Gastroesophageal sphincter (tissue), 4 donors: ENCODE data around the gene MRPS5. TPM values are rescaled to one million over a fixed set of nuclear protein-coding genes. Genes with fewer than 3 reads are reported as not detected.

Experiments used
- ATAC-seq: fragments of 150-250 bp; one replicate; pipeline ENCODE4 v1.9.1; 2016; ENCODE audit warnings: mild to moderate bottlenecking, moderate library complexity
- H3K27ac ChIP-seq, 4 donors: fragments of 200-600 bp; sonication (generic) in 3 of 4; 1 replicate in 3 of 4; 2 replicates in 1 of 4; pipeline ENCODE4 v1.5.1; 2016 to 2019
- H3K27me3 ChIP-seq: fragments of 200-600 bp; sonication (generic); one replicate; pipeline ENCODE4 v1.5.1; 2019
- H3K36me3 ChIP-seq, 2 donors: fragments of 200-600 bp; sonication (generic); one replicate each; pipeline ENCODE4 v1.5.1; 2019; ENCODE audit warnings: control low read depth in 1 of 2
- H3K4me1 ChIP-seq, 3 donors: fragments of 200-600 bp; sonication (generic); 1 replicate in 2 of 3; 2 replicates in 1 of 3; pipeline ENCODE4 v1.5.1; 2016 to 2019; ENCODE audit warnings: control low read depth in 2 of 3
- H3K4me3 ChIP-seq, 2 donors: fragments of 200-600 bp; sonication (generic); one replicate each; pipeline ENCODE4 v1.5.1; 2019; ENCODE audit warnings: mild to moderate bottlenecking in 1 of 2, moderate library complexity in 1 of 2
- H3K9me3 ChIP-seq, 3 donors: fragments of 200-600 bp; sonication (generic); one replicate each; pipeline ENCODE4 v1.5.1; 2017 to 2019; ENCODE audit warnings: control low read depth in 2 of 3
- CTCF ChIP-seq, 4 experiments: fragments of 200-600 bp in 2 of 4; fragments of 450-650 bp in 2 of 4; sonication (generic) in 1 of 4; IDR thresholded peaks; one replicate each; pipeline ENCODE4 v1.5.1; 2017 to 2019; ENCODE audit warnings: antibody characterized with exemption in 4 of 4, mild to moderate bottlenecking in 2 of 4, moderate library complexity in 2 of 4
- EP300 ChIP-seq: sonication (generic); formaldehyde crosslinking; IDR thresholded peaks from one replicate; pipeline ENCODE4 v1.6.1; 2017; ENCODE audit warnings: antibody characterized with exemption, mild to moderate bottlenecking
- POLR2A ChIP-seq, 2 donors: fragments of 450-650 bp; IDR thresholded peaks; one replicate each; pipeline ENCODE4 v1.6.1; 2017; ENCODE audit warnings: antibody characterized with exemption in 2 of 2, mild to moderate bottlenecking in 2 of 2, moderate library complexity in 1 of 2
- POLR2AphosphoS5 ChIP-seq: sonication (generic); formaldehyde crosslinking; IDR thresholded peaks from one replicate; pipeline ENCODE4 v1.6.1; 2017; ENCODE audit warnings: antibody characterized with exemption
- WGBS, 2 donors: methylation state at CpG; one replicate each; pipeline ENCODE4 v1.1.5; 2018; ENCODE audit warnings: low coverage in 1 of 2; 5-methylcytosine and 5-hydroxymethylcytosine counted together
- total RNA-seq, 4 donors: library from RNA; depleted of rRNA; stranded (reverse); fragments of >200 nt; gene quantifications; one replicate each; pipeline ENCODE4 v1.1.0, GENCODE V29; 2016

The MRPS5 gene
- total RNA-seq, 4 donors from 2014 or later = 33.0 to 46.3 (median 41.3) TPM

- WGBS, 2 donors = 74 to 76% methylated on average over 8 to 11 of the region's 11 CpGs
- H3K36me3 ChIP-seq = no peaks in the 10 kb centered on the region
- H3K4me3 ChIP-seq = no peak overlapping the region
- H3K9me3 ChIP-seq = no peaks in the 10 kb centered on the region
- H3K27me3 ChIP-seq = peaks cover 41% of the 10 kb centered on the region
- no peak overlapping the region for H3K27ac ChIP-seq
- ATAC-seq = no peak
- TF ChIP-seq EP300 = no peak
- no peak for TF ChIP-seq POLR2A (IDR thresholded peaks at IDR 0.05)
- TF ChIP-seq POLR2AphosphoS5 = no peak
- TF ChIP-seq CTCF (IDR thresholded peaks at IDR 0.05) = no peak
- no peaks in the 10 kb centered on the region for H3K4me1 ChIP-seq
These were observed 59.1 kb downstream of the MRPS5 start for GRCh38 chr2:95062242-95063085.

- Histone ChIP-seq H3K4me3 (no peak overlapping the region), H3K27me3 (peaks cover 38% of the 10 kb centered on the region), H3K4me1 (no peaks in the 10 kb centered on the region), H3K36me3 (no peaks in the 10 kb centered on the region), H3K27ac (no peak overlapping the region), H3K9me3 (no peaks in the 10 kb centered on the region)
- 41 to 67% methylated on average over 3 to 4 of the region's 11 CpGs for WGBS, 2 donors
- no peak for ATAC-seq
- TF ChIP-seq CTCF (IDR thresholded peaks at IDR 0.05) (no peak), POLR2A (IDR thresholded peaks at IDR 0.05) (no peak), EP300 (no peak), POLR2AphosphoS5 (no peak)
These were observed 59.9 kb downstream of the MRPS5 start for GRCh38 chr2:95061601-95062183.

GRCh38 chr2:95061119-95061512 is 60.5 kb downstream of the MRPS5 start:
- H3K4me1 ChIP-seq = no peaks in the 10 kb centered on the region
- no peak overlapping the region for H3K4me3 ChIP-seq
- no peak for TF ChIP-seq POLR2A (IDR thresholded peaks at IDR 0.05)
- TF ChIP-seq POLR2AphosphoS5 = no peak
- TF ChIP-seq CTCF (IDR thresholded peaks at IDR 0.05) = no peak
- no peaks in the 10 kb centered on the region for H3K9me3 ChIP-seq
- no peak overlapping the region for H3K27ac ChIP-seq
- ATAC-seq = no peak
- H3K27me3 ChIP-seq = peaks cover 36% of the 10 kb centered on the region
- 100% methylated on average over 1 of the region's 1 CpG; no CpG with 5 or more reads in 1 of the 2 donors for WGBS, 2 donors
- H3K36me3 ChIP-seq = no peaks in the 10 kb centered on the region

- no peak for ATAC-seq
- TF ChIP-seq EP300 (no peak), CTCF (IDR thresholded peaks at IDR 0.05) (no peak), POLR2AphosphoS5 (no peak), POLR2A (IDR thresholded peaks at IDR 0.05) (no peak)
- peaks cover 41% of the 10 kb centered on the region for H3K27me3 ChIP-seq
- no peaks in the 10 kb centered on the region for H3K36me3 ChIP-seq
- H3K4me3 ChIP-seq = no peak overlapping the region
- H3K4me1 ChIP-seq = no peaks in the 10 kb centered on the region
- H3K9me3 ChIP-seq = no peaks in the 10 kb centered on the region
- no peak overlapping the region for H3K27ac ChIP-seq
- 80 to 90% methylated on average over 2 to 13 of the region's 17 CpGs for whole genome bisulfite sequencing, 2 donors
These were observed 61.0 kb downstream of the MRPS5 start for GRCh38 chr2:95060446-95061118.
